Liver (tissue), 9 donors: ENCODE measurements around the gene HCFC1. TPM values are rescaled to one million over a fixed set of nuclear protein-coding genes. Genes with fewer than 3 reads are reported as not detected.

ENCODE experiments used
- DNase-seq: peaks from one replicate; pipeline ENCODE4 v3.0.0-alpha.2; 2017; ENCODE audit warnings: low spot score
- H3K27ac ChIP-seq, 2 donors: one replicate each; pipeline ENCODE4 v1.7.0; 2013; ENCODE audit warnings: inconsistent platforms in 2 of 2, low read length in 2 of 2, control low read depth in 1 of 2, low read depth in 1 of 2, mild to moderate bottlenecking in 1 of 2
- H3K27me3 ChIP-seq, 4 donors: one replicate each; pipeline versions ENCODE4 v1.6.1 to v1.7.0; 2013; ENCODE audit warnings: low read length in 3 of 4, inconsistent platforms in 1 of 4, mild to moderate bottlenecking in 1 of 4, moderate library complexity in 1 of 4; ENCODE audit not compliant: control insufficient read depth in 4 of 4, insufficient read depth in 4 of 4
- H3K36me3 ChIP-seq, 4 donors: one replicate each; pipeline versions ENCODE4 v1.6.1 to v1.7.0; 2013; ENCODE audit warnings: low read length in 3 of 4, mild to moderate bottlenecking in 3 of 4, low read depth in 1 of 4, moderate library complexity in 1 of 4; ENCODE audit not compliant: control insufficient read depth in 4 of 4, insufficient read depth in 3 of 4
- H3K4me1 ChIP-seq, 4 donors: one replicate each; pipeline versions ENCODE4 v1.6.1 to v1.7.0; 2013; ENCODE audit warnings: low read length in 3 of 4, mild to moderate bottlenecking in 3 of 4, moderate library complexity in 1 of 4; ENCODE audit not compliant: control insufficient read depth in 4 of 4, insufficient read depth in 4 of 4
- H3K4me3 ChIP-seq, 3 donors: one replicate each; pipeline versions ENCODE4 v1.6.1 to v1.7.0; 2013; ENCODE audit warnings: low read length in 3 of 3, control low read depth in 1 of 3, low read depth in 1 of 3, mild to moderate bottlenecking in 1 of 3
- H3K9ac ChIP-seq, 2 donors: one replicate each; pipeline ENCODE4 v1.7.0; 2013; ENCODE audit warnings: low read length in 2 of 2, mild to moderate bottlenecking in 2 of 2, moderate library complexity in 2 of 2, control low read depth in 1 of 2, low read depth in 1 of 2
- H3K9me3 ChIP-seq, 4 donors: one replicate each; pipeline versions ENCODE4 v1.6.1 to v1.7.0; 2013; ENCODE audit warnings: low read length in 3 of 4; ENCODE audit not compliant: control insufficient read depth in 4 of 4
- EGR1 ChIP-seq, 2 donors: IDR thresholded peaks; 2 replicates each; pipeline ENCODE4 v1.6.1; 2016 to 2018; ENCODE audit warnings: antibody characterized with exemption in 2 of 2, low read depth in 2 of 2
- FOXA1 ChIP-seq: IDR thresholded peaks from 2 replicates; pipeline ENCODE4 v1.6.1; 2016; ENCODE audit warnings: antibody characterized with exemption
- FOXA2 ChIP-seq: IDR thresholded peaks from 2 replicates; pipeline ENCODE4 v1.6.1; 2016; ENCODE audit warnings: antibody characterized with exemption
- HNF4A ChIP-seq, 2 donors: conservative IDR thresholded peaks; 2 replicates each; pipeline ENCODE4 v1.6.1; 2016; ENCODE audit warnings: antibody characterized with exemption in 2 of 2, mild to moderate bottlenecking in 2 of 2
- HNF4G ChIP-seq: IDR thresholded peaks from 2 replicates; pipeline ENCODE4 v1.6.1; 2016; ENCODE audit warnings: antibody characterized with exemption
- JUND ChIP-seq, 2 donors: IDR thresholded peaks; 2 replicates each; pipeline ENCODE4 v1.6.1; 2016; ENCODE audit warnings: antibody characterized with exemption in 2 of 2
- NR2F2 ChIP-seq: IDR thresholded peaks from 2 replicates; pipeline ENCODE4 v1.6.1; 2016; ENCODE audit warnings: antibody characterized with exemption
- RAD21 ChIP-seq, 2 donors: IDR thresholded peaks; 2 replicates each; pipeline ENCODE4 v1.6.1; 2016; ENCODE audit warnings: antibody characterized with exemption in 2 of 2, mild to moderate bottlenecking in 2 of 2
- RXRA ChIP-seq, 2 donors: IDR thresholded peaks; 2 replicates each; pipeline ENCODE4 v1.6.1; 2017 to 2018; ENCODE audit warnings: antibody characterized with exemption in 2 of 2, mild to moderate bottlenecking in 1 of 2
- SP1 ChIP-seq: IDR thresholded peaks from 2 replicates; pipeline ENCODE4 v1.6.1; 2018; ENCODE audit warnings: antibody characterized with exemption, mild to moderate bottlenecking
- WGBS: extraction: QIAGEN DNeasy Blood & Tissue Kit; methylation state at CpG from one replicate; pipeline ENCODE4 v1.1.7; 2013; 5-methylcytosine and 5-hydroxymethylcytosine counted together
- polyA plus RNA-seq, 2 donors: library from polyadenylated mRNA; stranded (reverse) in 1 of 2; unstranded in 1 of 2; fragments of 200-250 nt in 1 of 2; fragments of >200 nt in 1 of 2; fragmentation: Nextera tagmentation in 1 of 2; extraction: Ambion mirVana in 1 of 2; gene quantifications; one replicate each; pipeline versions ENCODE4 v1.2.1 to v1.2.3, GENCODE V29; 2013 to 2015
- total RNA-seq, 2 donors: library from RNA; depleted of rRNA; stranded (reverse); fragments of >200 nt; gene quantifications; one replicate each; pipeline ENCODE4 v1.2.3, GENCODE V29; 2014
- TF ChIP-seq, protein P1 (sequence below): IDR thresholded peaks from 2 replicates; pipeline ENCODE4 v1.6.1; 2016; ENCODE audit warnings: antibody characterized with exemption
- TF ChIP-seq, protein P2 (sequence below): IDR thresholded peaks from 2 replicates; pipeline ENCODE4 v1.6.1; 2016; ENCODE audit warnings: antibody characterized with exemption, mild to moderate bottlenecking
- TF ChIP-seq, protein P3 (sequence below): IDR thresholded peaks from 2 replicates; pipeline ENCODE4 v1.6.1; 2016; ENCODE audit warnings: antibody characterized with exemption
- TF ChIP-seq, protein P4 (sequence below): IDR thresholded peaks from 2 replicates; pipeline ENCODE4 v1.6.1; 2016; ENCODE audit warnings: antibody characterized with exemption
- donor health status: healthy.
- donor health status: healthy.
- donor health status: healthy.
- donor health status: healthy.
- donor health status: healthy.

Gene HCFC1
- total and polyA plus RNA-seq, 4 donors, result 7.9 to 26.9 (median 13.9) TPM

DNA sequence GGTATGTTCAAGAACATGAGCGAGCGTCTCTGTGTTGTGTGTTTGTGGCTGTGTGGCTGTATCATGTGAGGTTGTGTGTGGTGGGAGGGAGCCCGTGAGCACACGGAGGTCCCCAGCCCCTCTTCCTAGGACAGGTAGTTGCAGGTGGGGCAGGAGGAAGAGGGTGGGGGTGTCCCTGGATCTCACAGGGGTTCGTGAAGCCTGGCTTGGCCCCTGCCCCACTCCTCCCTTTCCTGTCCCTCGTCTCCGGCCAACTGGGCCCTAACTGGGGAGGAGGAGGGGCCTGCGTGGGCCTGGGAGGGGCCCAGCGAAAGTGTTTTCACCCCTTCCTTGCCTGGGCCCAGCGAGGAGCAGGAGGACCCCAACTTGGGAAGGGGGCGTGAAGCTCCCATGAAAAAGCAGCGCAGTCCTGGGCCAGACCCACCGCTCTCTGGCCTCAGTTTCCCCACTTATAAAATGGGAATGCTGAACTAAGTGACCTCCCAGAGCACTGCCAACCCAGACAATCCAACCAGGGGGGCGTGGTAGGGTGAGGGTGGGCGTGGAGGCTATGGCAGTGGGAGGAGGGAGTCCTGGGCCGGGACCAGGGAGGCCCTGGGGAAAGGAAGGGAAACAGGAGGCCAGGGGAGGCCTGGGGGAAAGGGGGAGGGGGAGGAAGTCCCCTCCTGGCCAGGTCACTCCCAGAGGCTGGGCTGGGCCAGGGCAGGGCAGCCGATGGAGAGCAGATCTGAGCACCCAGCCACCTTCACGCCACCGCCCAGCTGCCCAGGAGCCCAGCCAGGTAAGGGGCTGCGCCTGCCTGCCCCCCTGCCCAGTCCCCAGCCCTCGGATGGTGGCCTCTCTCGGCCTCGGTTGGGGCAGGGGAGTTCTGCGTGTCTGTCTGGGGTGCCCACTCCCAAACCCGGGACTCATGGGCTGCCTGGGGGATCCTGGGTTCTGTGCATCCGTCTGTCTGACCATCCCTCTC, 67.3 kb downstream of the HCFC1 start, which contains the start of gene AVPR2:
Gene AVPR2, plus strand, starts transcription at position 683 of the 967 bp plus-strand sequence. CDS start 473 bp downstream, outside the sequence.
- H3K4me3 ChIP-seq, result no peak within 1 kb of the TSS
- H3K27me3 ChIP-seq, result no peaks in the 10 kb centered on the region
- H3K9ac ChIP-seq, result no peak within 1 kb of the TSS
- no peaks in the 10 kb centered on the region for H3K36me3 ChIP-seq
- WGBS, result 44% methylated on average over 26 of the region's 26 CpGs
- H3K9me3 ChIP-seq, result no peaks in the 10 kb centered on the region
- no peak within 1 kb of the TSS for H3K27ac ChIP-seq
- TF ChIP-seq FOXA1, result no peak
- no peak for TF ChIP-seq SP1
- no peak for TF ChIP-seq RXRA (IDR thresholded peaks at IDR 0.05)
- DNase-seq, result no peak
- H3K4me1 ChIP-seq, result peaks cover 0 to 10% (median 4%) of the 10 kb centered on the region in 4 donors

DNA sequence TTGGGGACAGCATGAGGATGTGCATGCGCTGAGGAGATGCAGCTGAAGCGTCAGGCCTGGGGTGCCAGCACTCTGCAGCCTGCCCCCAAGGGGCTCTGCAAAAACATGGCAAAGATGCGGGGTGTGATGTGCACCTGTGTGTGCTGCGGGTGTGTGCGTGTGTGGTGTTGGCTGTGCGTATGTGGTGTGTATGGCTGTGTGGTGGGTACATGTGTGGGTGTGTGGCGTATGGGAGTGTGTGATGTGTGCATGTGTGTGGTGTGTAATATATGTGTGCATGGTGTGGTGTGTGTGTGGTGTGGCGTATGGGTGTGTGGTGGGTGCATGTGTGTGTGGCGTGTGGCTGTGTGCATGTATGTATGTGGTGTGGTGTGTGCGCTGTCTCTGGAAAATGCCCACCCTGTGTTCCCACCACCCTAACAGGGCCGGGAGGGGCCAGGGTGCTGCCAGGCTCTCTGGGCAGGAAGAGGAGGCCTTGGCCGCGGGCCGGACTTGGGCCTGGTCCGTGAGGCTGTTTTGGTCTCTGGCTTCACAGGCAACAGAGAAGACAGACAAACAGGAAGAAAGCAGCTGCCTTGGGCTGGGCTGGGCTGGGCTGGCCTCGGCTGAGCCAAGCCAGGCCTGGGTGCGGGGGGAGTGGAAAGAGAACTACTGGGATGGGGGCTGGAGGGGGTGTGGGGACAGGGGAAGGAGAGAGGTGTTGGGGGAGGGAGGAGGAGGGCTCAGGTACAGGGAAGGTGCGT, 68.2 kb downstream of the HCFC1 start:
- 62% methylated on average over 18 of the region's 18 CpGs for WGBS
- Histone ChIP-seq H3K27ac (no peak overlapping the region), H3K27me3 (no peaks in the 10 kb centered on the region), H3K9ac (no peak overlapping the region), H3K4me1 (peaks cover 0 to 10% (median 4%) of the 10 kb centered on the region in 4 donors), H3K36me3 (no peaks in the 10 kb centered on the region), H3K9me3 (no peaks in the 10 kb centered on the region), H3K4me3 (no peak overlapping the region)
- no peak for TF ChIP-seq FOXA2
- no peak for TF ChIP-seq RXRA (IDR thresholded peaks at IDR 0.05)
- TF ChIP-seq HNF4A (conservative IDR thresholded peaks at IDR 0.05), result no peak
- TF ChIP-seq FOXA1, result no peak
- TF ChIP-seq, protein P1, sequence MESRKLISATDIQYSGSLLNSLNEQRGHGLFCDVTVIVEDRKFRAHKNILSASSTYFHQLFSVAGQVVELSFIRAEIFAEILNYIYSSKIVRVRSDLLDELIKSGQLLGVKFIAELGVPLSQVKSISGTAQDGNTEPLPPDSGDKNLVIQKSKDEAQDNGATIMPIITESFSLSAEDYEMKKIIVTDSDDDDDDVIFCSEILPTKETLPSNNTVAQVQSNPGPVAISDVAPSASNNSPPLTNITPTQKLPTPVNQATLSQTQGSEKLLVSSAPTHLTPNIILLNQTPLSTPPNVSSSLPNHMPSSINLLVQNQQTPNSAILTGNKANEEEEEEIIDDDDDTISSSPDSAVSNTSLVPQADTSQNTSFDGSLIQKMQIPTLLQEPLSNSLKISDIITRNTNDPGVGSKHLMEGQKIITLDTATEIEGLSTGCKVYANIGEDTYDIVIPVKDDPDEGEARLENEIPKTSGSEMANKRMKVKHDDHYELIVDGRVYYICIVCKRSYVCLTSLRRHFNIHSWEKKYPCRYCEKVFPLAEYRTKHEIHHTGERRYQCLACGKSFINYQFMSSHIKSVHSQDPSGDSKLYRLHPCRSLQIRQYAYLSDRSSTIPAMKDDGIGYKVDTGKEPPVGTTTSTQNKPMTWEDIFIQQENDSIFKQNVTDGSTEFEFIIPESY, result no peak
- TF ChIP-seq, protein P2, sequence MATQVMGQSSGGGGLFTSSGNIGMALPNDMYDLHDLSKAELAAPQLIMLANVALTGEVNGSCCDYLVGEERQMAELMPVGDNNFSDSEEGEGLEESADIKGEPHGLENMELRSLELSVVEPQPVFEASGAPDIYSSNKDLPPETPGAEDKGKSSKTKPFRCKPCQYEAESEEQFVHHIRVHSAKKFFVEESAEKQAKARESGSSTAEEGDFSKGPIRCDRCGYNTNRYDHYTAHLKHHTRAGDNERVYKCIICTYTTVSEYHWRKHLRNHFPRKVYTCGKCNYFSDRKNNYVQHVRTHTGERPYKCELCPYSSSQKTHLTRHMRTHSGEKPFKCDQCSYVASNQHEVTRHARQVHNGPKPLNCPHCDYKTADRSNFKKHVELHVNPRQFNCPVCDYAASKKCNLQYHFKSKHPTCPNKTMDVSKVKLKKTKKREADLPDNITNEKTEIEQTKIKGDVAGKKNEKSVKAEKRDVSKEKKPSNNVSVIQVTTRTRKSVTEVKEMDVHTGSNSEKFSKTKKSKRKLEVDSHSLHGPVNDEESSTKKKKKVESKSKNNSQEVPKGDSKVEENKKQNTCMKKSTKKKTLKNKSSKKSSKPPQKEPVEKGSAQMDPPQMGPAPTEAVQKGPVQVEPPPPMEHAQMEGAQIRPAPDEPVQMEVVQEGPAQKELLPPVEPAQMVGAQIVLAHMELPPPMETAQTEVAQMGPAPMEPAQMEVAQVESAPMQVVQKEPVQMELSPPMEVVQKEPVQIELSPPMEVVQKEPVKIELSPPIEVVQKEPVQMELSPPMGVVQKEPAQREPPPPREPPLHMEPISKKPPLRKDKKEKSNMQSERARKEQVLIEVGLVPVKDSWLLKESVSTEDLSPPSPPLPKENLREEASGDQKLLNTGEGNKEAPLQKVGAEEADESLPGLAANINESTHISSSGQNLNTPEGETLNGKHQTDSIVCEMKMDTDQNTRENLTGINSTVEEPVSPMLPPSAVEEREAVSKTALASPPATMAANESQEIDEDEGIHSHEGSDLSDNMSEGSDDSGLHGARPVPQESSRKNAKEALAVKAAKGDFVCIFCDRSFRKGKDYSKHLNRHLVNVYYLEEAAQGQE, result no peak
- no peak for TF ChIP-seq JUND (IDR thresholded peaks at IDR 0.05)
- no peak for TF ChIP-seq EGR1 (IDR thresholded peaks at IDR 0.05; ENCODE audit: low read depth in 2 of 2)
- TF ChIP-seq, protein P3, sequence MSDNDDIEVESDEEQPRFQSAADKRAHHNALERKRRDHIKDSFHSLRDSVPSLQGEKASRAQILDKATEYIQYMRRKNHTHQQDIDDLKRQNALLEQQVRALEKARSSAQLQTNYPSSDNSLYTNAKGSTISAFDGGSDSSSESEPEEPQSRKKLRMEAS, result no peak
- TF ChIP-seq HNF4G, result no peak
- no peak for TF ChIP-seq RAD21 (IDR thresholded peaks at IDR 0.05)
- no peak for TF ChIP-seq NR2F2
- TF ChIP-seq, protein P4, sequence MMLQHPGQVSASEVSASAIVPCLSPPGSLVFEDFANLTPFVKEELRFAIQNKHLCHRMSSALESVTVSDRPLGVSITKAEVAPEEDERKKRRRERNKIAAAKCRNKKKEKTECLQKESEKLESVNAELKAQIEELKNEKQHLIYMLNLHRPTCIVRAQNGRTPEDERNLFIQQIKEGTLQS, result no peak
- no peak for DNase-seq
